Measurements from ENCODE around the gene SLC25A33.

Gene SLC25A33

GRCh38 chr1:9595156-9595967 is 56.1 kb downstream of the SLC25A33 start:
- H3K36me3 ChIP-seq (ENCODE audit: control insufficient read depth in 4 of 4, insufficient read depth in 4 of 4, low read length in 3 of 4) = peaks cover 7 to 44% (median 21%) of the 10 kb centered on the region in 4 experiments
- CTCF ChIA-PET = interaction anchor here (4.7 kb wide), 1 partner anchor 21 kb away, joined by 14 read pairs; no protein-coding TSS in a partner anchor

GRCh38 chr1:9595968-9596340 is 56.7 kb downstream of the SLC25A33 start:
- H3K36me3 ChIP-seq (ENCODE audit: control insufficient read depth in 4 of 4, insufficient read depth in 4 of 4, low read length in 3 of 4) = peaks cover 7 to 43% (median 25%) of the 10 kb centered on the region in 4 experiments
- no peak overlapping the region for H3K4me3 ChIP-seq (ENCODE audit: control insufficient read depth in 1 of 7, extremely low read depth in 1 of 7, insufficient read depth in 4 of 7, low read depth in 2 of 7, low read length in 6 of 7)
- no peaks in the 10 kb centered on the region for H3K9me3 ChIP-seq (ENCODE audit: control extremely low read depth in 1 of 5, control insufficient read depth in 4 of 5, insufficient read depth in 2 of 5, low read depth in 1 of 5, low read length in 4 of 5)
- 95% methylated on average over 9 of the region's 12 CpGs for WGBS (ENCODE audit: insufficient coverage)
- no peak overlapping the region for H3K27ac ChIP-seq (ENCODE audit: insufficient read depth in 1 of 2, low read depth in 1 of 2, low read length in 2 of 2, poor library complexity in 1 of 2, severe bottlenecking in 2 of 2)
- no peaks in the 10 kb centered on the region for H3K27me3 ChIP-seq (replicated peaks in 2 of 5; ENCODE audit: control insufficient read depth in 4 of 5, insufficient read depth in 5 of 5, low read length in 4 of 5)
- ChIA-PET POLR2A (no interaction called here), CTCF (interaction anchor here (4.7 kb wide), 1 partner anchor 20 kb away, joined by 14 read pairs; no protein-coding TSS in a partner anchor)
- no peak for DNase-seq
- H3K4me1 ChIP-seq (ENCODE audit: control extremely low read depth in 1 of 4, control insufficient read depth in 4 of 4, insufficient read depth in 4 of 4, low read length in 3 of 4) = peaks cover 0 to 34% (median 28%) of the 10 kb centered on the region in 4 experiments

More at GRCh38 chr1:9595156-9595967, 56.1 kb downstream of the SLC25A33 start:
- no peak overlapping the region for H3K4me3 ChIP-seq (ENCODE audit: control insufficient read depth in 1 of 7, extremely low read depth in 1 of 7, insufficient read depth in 4 of 7, low read depth in 2 of 7, low read length in 6 of 7)
- no peaks in the 10 kb centered on the region for H3K9me3 ChIP-seq (ENCODE audit: control extremely low read depth in 1 of 5, control insufficient read depth in 4 of 5, insufficient read depth in 2 of 5, low read depth in 1 of 5, low read length in 4 of 5)
- 91% methylated on average over 17 of the region's 17 CpGs for WGBS (ENCODE audit: insufficient coverage)
- DNase-seq = no peak
- POLR2A ChIA-PET = no interaction called here
- H3K4me1 ChIP-seq (ENCODE audit: control extremely low read depth in 1 of 4, control insufficient read depth in 4 of 4, insufficient read depth in 4 of 4, low read length in 3 of 4) = peaks cover 0 to 40% (median 34%) of the 10 kb centered on the region in 4 experiments
- no peaks in the 10 kb centered on the region for H3K27me3 ChIP-seq (replicated peaks in 2 of 5; ENCODE audit: control insufficient read depth in 4 of 5, insufficient read depth in 5 of 5, low read length in 4 of 5)
- H3K27ac ChIP-seq (ENCODE audit: insufficient read depth in 1 of 2, low read depth in 1 of 2, low read length in 2 of 2, poor library complexity in 1 of 2, severe bottlenecking in 2 of 2) = no peak overlapping the region

GRCh38 chr1:9596415-9597123 is 57.3 kb downstream of the SLC25A33 start:
- no peak for DNase-seq
- Histone ChIP-seq H3K27me3 (replicated peaks in 2 of 5; ENCODE audit: control insufficient read depth in 4 of 5, insufficient read depth in 5 of 5, low read length in 4 of 5) (no peaks in the 10 kb centered on the region), H3K27ac (ENCODE audit: insufficient read depth in 1 of 2, low read depth in 1 of 2, low read length in 2 of 2, poor library complexity in 1 of 2, severe bottlenecking in 2 of 2) (no peak overlapping the region), H3K4me1 (ENCODE audit: control extremely low read depth in 1 of 4, control insufficient read depth in 4 of 4, insufficient read depth in 4 of 4, low read length in 3 of 4) (peaks cover 0 to 30% (median 25%) of the 10 kb centered on the region in 4 experiments), H3K9me3 (ENCODE audit: control extremely low read depth in 1 of 5, control insufficient read depth in 4 of 5, insufficient read depth in 2 of 5, low read depth in 1 of 5, low read length in 4 of 5) (no peaks in the 10 kb centered on the region), H3K36me3 (ENCODE audit: control insufficient read depth in 4 of 4, insufficient read depth in 4 of 4, low read length in 3 of 4) (peaks cover 9 to 48% (median 30%) of the 10 kb centered on the region in 4 experiments), H3K4me3 (ENCODE audit: control insufficient read depth in 1 of 7, extremely low read depth in 1 of 7, insufficient read depth in 4 of 7, low read depth in 2 of 7, low read length in 6 of 7) (no peak overlapping the region)
- 92% methylated on average over 21 of the region's 27 CpGs for WGBS (ENCODE audit: insufficient coverage)
- POLR2A ChIA-PET = interaction anchor here (0.6 kb wide), 1 partner anchor 11 kb away, joined by 3 read pairs; no protein-coding TSS in a partner anchor
- CTCF ChIA-PET = interaction anchor here (4.7 kb wide), 1 partner anchor 19 kb away, joined by 14 read pairs; no protein-coding TSS in a partner anchor

GRCh38 chr1:9597361-9598315 is 58.4 kb downstream of the SLC25A33 start:
- H3K27ac ChIP-seq (ENCODE audit: insufficient read depth in 1 of 2, low read depth in 1 of 2, low read length in 2 of 2, poor library complexity in 1 of 2, severe bottlenecking in 2 of 2) = no peak overlapping the region
- no peaks in the 10 kb centered on the region for H3K9me3 ChIP-seq (ENCODE audit: control extremely low read depth in 1 of 5, control insufficient read depth in 4 of 5, insufficient read depth in 2 of 5, low read depth in 1 of 5, low read length in 4 of 5)
- DNase-seq = no peak
- no peaks in the 10 kb centered on the region for H3K27me3 ChIP-seq (replicated peaks in 2 of 5; ENCODE audit: control insufficient read depth in 4 of 5, insufficient read depth in 5 of 5, low read length in 4 of 5)
- H3K4me3 ChIP-seq (ENCODE audit: control insufficient read depth in 1 of 7, extremely low read depth in 1 of 7, insufficient read depth in 4 of 7, low read depth in 2 of 7, low read length in 6 of 7) = no peak overlapping the region
- ChIA-PET CTCF (interaction anchor here (1.2 to 1.6 kb wide), 3 partner anchors 16 to 22 kb away, joined by 3 to 6 read pairs (median 5); no protein-coding TSS in a partner anchor), POLR2A (interaction anchor here (0.6 kb wide), 1 partner anchor 12 kb away, joined by 3 read pairs; no protein-coding TSS in a partner anchor)
- H3K4me1 ChIP-seq (ENCODE audit: control extremely low read depth in 1 of 4, control insufficient read depth in 4 of 4, insufficient read depth in 4 of 4, low read length in 3 of 4) = peaks cover 0 to 19% (median 15%) of the 10 kb centered on the region in 4 experiments
- WGBS (ENCODE audit: insufficient coverage) = 93% methylated on average over 13 of the region's 14 CpGs
- H3K36me3 ChIP-seq (ENCODE audit: control insufficient read depth in 4 of 4, insufficient read depth in 4 of 4, low read length in 3 of 4) = peaks cover 9 to 58% (median 40%) of the 10 kb centered on the region in 4 experiments

GRCh38 chr1:9598316-9598700 is 59.0 kb downstream of the SLC25A33 start:
- H3K4me1 ChIP-seq (ENCODE audit: control extremely low read depth in 1 of 4, control insufficient read depth in 4 of 4, insufficient read depth in 4 of 4, low read length in 3 of 4) = peaks cover 0 to 12% (median 9%) of the 10 kb centered on the region in 4 experiments
- no peak overlapping the region for H3K4me3 ChIP-seq (ENCODE audit: control insufficient read depth in 1 of 7, extremely low read depth in 1 of 7, insufficient read depth in 4 of 7, low read depth in 2 of 7, low read length in 6 of 7)
- ChIA-PET POLR2A (interaction anchor here (0.6 kb wide), 1 partner anchor 11 kb away, joined by 5 read pairs; no protein-coding TSS in a partner anchor), CTCF (interaction anchor here (0.9 to 1.6 kb wide), 4 partner anchors 16 to 119 kb away, joined by 3 to 6 read pairs (median 4); no protein-coding TSS in a partner anchor)
- DNase-seq = no peak
- H3K27me3 ChIP-seq (replicated peaks in 2 of 5; ENCODE audit: control insufficient read depth in 4 of 5, insufficient read depth in 5 of 5, low read length in 4 of 5) = no peaks in the 10 kb centered on the region
- H3K27ac ChIP-seq (ENCODE audit: insufficient read depth in 1 of 2, low read depth in 1 of 2, low read length in 2 of 2, poor library complexity in 1 of 2, severe bottlenecking in 2 of 2) = no peak overlapping the region
- 95% methylated on average over 18 of the region's 18 CpGs for WGBS (ENCODE audit: insufficient coverage)
- no peaks in the 10 kb centered on the region for H3K9me3 ChIP-seq (ENCODE audit: control extremely low read depth in 1 of 5, control insufficient read depth in 4 of 5, insufficient read depth in 2 of 5, low read depth in 1 of 5, low read length in 4 of 5)
- peaks cover 10 to 65% (median 46%) of the 10 kb centered on the region in 4 experiments for H3K36me3 ChIP-seq (ENCODE audit: control insufficient read depth in 4 of 4, insufficient read depth in 4 of 4, low read length in 3 of 4)

- peaks cover 12 to 79% (median 53%) of the 10 kb centered on the region in 4 experiments for H3K36me3 ChIP-seq (ENCODE audit: control insufficient read depth in 4 of 4, insufficient read depth in 4 of 4, low read length in 3 of 4)
- POLR2A ChIA-PET = no interaction called here
Measured at GRCh38 chr1:9599741-9600140, 60.5 kb downstream of the SLC25A33 start.

More at GRCh38 chr1:9599741-9600140, 60.5 kb downstream of the SLC25A33 start:
- CTCF ChIA-PET = no interaction called here
- H3K4me3 ChIP-seq (ENCODE audit: control insufficient read depth in 1 of 7, extremely low read depth in 1 of 7, insufficient read depth in 4 of 7, low read depth in 2 of 7, low read length in 6 of 7) = no peak overlapping the region
- no peaks in the 10 kb centered on the region for H3K27me3 ChIP-seq (replicated peaks in 2 of 5; ENCODE audit: control insufficient read depth in 4 of 5, insufficient read depth in 5 of 5, low read length in 4 of 5)
- H3K4me1 ChIP-seq (ENCODE audit: control extremely low read depth in 1 of 4, control insufficient read depth in 4 of 4, insufficient read depth in 4 of 4, low read length in 3 of 4) = no peaks in the 10 kb centered on the region
- no peak for DNase-seq
- no peaks in the 10 kb centered on the region for H3K9me3 ChIP-seq (ENCODE audit: control extremely low read depth in 1 of 5, control insufficient read depth in 4 of 5, insufficient read depth in 2 of 5, low read depth in 1 of 5, low read length in 4 of 5)
- 100% methylated on average over 4 of the region's 10 CpGs for WGBS (ENCODE audit: insufficient coverage)
- no peak overlapping the region for H3K27ac ChIP-seq (ENCODE audit: insufficient read depth in 1 of 2, low read depth in 1 of 2, low read length in 2 of 2, poor library complexity in 1 of 2, severe bottlenecking in 2 of 2)
